Adrenal gland (tissue), 12 donors: ENCODE results near the gene CLEC10A. TPM values are rescaled to one million over a fixed set of nuclear protein-coding genes. Genes with fewer than 3 reads are reported as not detected.
A peak's percentile ranks its signal among the peaks of the same experiment; 100 is the strongest.

ENCODE experiments used
- DNase-seq, 7 donors: peaks; one replicate each; pipeline ENCODE4 v3.0.0-alpha.2; 2019 to 2020
- H3K27ac ChIP-seq, 5 donors: fragments of 200-600 bp; sonication (generic) in 4 of 5; 1 replicate in 3 of 5; 2 replicates in 2 of 5; pipeline versions ENCODE4 v1.5.1 to v1.8.0; 2016 to 2020; ENCODE audit warnings: mild to moderate bottlenecking in 1 of 5
- H3K27me3 ChIP-seq: fragments of 200-600 bp; 2 replicates; pipeline ENCODE4 v1.8.0; 2021
- H3K36me3 ChIP-seq, 2 donors: fragments of 200-600 bp; replicated peaks in 1 of 2; 1 replicate in 1 of 2; 2 replicates in 1 of 2; pipeline versions ENCODE4 v1.5.1 to v1.8.0; 2018 to 2022
- H3K4me1 ChIP-seq, 2 donors: fragments of 200-600 bp; replicated peaks in 1 of 2; 1 replicate in 1 of 2; 2 replicates in 1 of 2; pipeline versions ENCODE4 v1.5.1 to v1.8.0; 2018 to 2021
- H3K4me3 ChIP-seq, 4 donors: fragments of 200-600 bp; sonication (generic) in 3 of 4; one replicate each; pipeline ENCODE4 v1.5.1; 2016 to 2018
- H3K9me3 ChIP-seq, 3 donors: fragments of 200-600 bp; sonication (generic) in 1 of 3; replicated peaks in 1 of 3; 1 replicate in 2 of 3; 2 replicates in 1 of 3; pipeline versions ENCODE4 v1.5.1 to v1.8.0; 2016 to 2021
- POLR2A ChIP-seq, 2 donors: fragments of 450-650 bp; IDR thresholded peaks; one replicate each; pipeline ENCODE4 v1.6.1; 2017; ENCODE audit warnings: antibody characterized with exemption in 2 of 2, mild to moderate bottlenecking in 2 of 2, moderate library complexity in 1 of 2
- WGBS, 4 donors: extraction: QIAGEN DNeasy Blood & Tissue Kit in 2 of 4; methylation state at CpG; one replicate each; pipeline versions ENCODE4 v1.1.5 to v1.1.7; 2013 to 2017; 5-methylcytosine and 5-hydroxymethylcytosine counted together
- intact Hi-C, 2 donors: fragments of 100-400 bp; cut with DNase I; formaldehyde crosslinking; loops; one replicate each; pipeline versions ENCODE4 v1.14.1 to v1.15.0; 2022 to 2023
- polyA plus RNA-seq, 3 donors: library from polyadenylated mRNA; stranded (reverse); fragments of 200-250 nt in 2 of 3; fragments of 350-450 nt in 1 of 3; fragmentation: Illumina TruSeq in 1 of 3; extraction: RNeasy Lipid Tissue Mini Kit (QIAGEN cat#74804) in 1 of 3; gene quantifications; one replicate each; pipeline ENCODE4 v1.2.3, GENCODE V29; 2013 to 2014
- total RNA-seq, 9 donors: library from RNA; depleted of rRNA in 4 of 9; stranded (reverse); fragments of >200 nt in 4 of 9; fragments of 120-200 nt in 1 of 9; fragmentation: NEBNext Ultra II Directional in 1 of 9; extraction: Animal tissue kit (Norgen Biotek cat#: 25700) in 1 of 9; gene quantifications; one replicate each; pipeline versions ENCODE4 v1.1.0 to v1.2.4, GENCODE V29; 2013 to 2023
- TF ChIP-seq, protein P1 (sequence below), 6 experiments: fragments of 450-650 bp in 4 of 6; fragments of 200-600 bp in 2 of 6; sonication (generic) in 1 of 6; IDR thresholded peaks; 1 replicate in 5 of 6; 2 replicates in 1 of 6; pipeline versions ENCODE4 v1.5.1 to v1.8.0; 2016 to 2021; ENCODE audit warnings: antibody characterized with exemption in 6 of 6, mild to moderate bottlenecking in 2 of 6, moderate library complexity in 1 of 6
- donor health status: healthy with polysubstance abuse.
- donor health status: Bipolar disorder and iron deficiency.
- donor health status: DM: yes; HTN: yes; CAD: no.
- donor health status: DM: no; HTN: no; CAD: no.
- donor health status: DM: no; HTN: no; CAD: no.
- donor health status: DM: yes; HTN: yes; CAD: no.

The CLEC10A gene
- total and polyA plus RNA-seq, 12 donors: 0.83 to 14.1 (median 4.7) TPM

- no peaks in the 10 kb centered on the region for H3K27me3 ChIP-seq
- peak within 1 kb of the TSS in 3 of 4 donors; percentile 3 to 68 (median 39) for H3K4me3 ChIP-seq
- H3K27ac ChIP-seq: peak within 1 kb of the TSS in 4 of 5 donors; percentile 5 to 89 (median 72)
- no peaks in the 10 kb centered on the region for H3K36me3 ChIP-seq
- TF ChIP-seq, protein P1, sequence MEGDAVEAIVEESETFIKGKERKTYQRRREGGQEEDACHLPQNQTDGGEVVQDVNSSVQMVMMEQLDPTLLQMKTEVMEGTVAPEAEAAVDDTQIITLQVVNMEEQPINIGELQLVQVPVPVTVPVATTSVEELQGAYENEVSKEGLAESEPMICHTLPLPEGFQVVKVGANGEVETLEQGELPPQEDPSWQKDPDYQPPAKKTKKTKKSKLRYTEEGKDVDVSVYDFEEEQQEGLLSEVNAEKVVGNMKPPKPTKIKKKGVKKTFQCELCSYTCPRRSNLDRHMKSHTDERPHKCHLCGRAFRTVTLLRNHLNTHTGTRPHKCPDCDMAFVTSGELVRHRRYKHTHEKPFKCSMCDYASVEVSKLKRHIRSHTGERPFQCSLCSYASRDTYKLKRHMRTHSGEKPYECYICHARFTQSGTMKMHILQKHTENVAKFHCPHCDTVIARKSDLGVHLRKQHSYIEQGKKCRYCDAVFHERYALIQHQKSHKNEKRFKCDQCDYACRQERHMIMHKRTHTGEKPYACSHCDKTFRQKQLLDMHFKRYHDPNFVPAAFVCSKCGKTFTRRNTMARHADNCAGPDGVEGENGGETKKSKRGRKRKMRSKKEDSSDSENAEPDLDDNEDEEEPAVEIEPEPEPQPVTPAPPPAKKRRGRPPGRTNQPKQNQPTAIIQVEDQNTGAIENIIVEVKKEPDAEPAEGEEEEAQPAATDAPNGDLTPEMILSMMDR (IDR thresholded peaks at IDR 0.05): no peak
- peak in 1 of 2 donors; percentile 66 for TF ChIP-seq POLR2A (IDR thresholded peaks at IDR 0.05)
- intact Hi-C loops: no loop called here
- 0 to 1% (median 1%) methylated on average over 13 to 52 of the region's 52 CpGs for WGBS, 4 donors
- peak; percentile 95 to 99 (median 98) for DNase-seq
- peaks cover 8 to 14% of the 10 kb centered on the region in 2 donors for H3K4me1 ChIP-seq
- H3K9me3 ChIP-seq: no peaks in the 10 kb centered on the region
Observed at GRCh38 chr17:7035591-7036368, 44.3 kb downstream of the CLEC10A start, which contains the start of gene SLC16A13. SLC16A13 (plus strand) TSS chr17:7036015; CDS start chr17:7036383, 368 bp downstream.

- TF ChIP-seq, protein P1 (IDR thresholded peaks at IDR 0.05): peak in 1 of 6 experiments; percentile 16
- TF ChIP-seq POLR2A (IDR thresholded peaks at IDR 0.05): no peak
- Histone ChIP-seq H3K9me3 (no peaks in the 10 kb centered on the region), H3K27me3 (no peaks in the 10 kb centered on the region), H3K27ac (peak overlapping the region in 4 of 5 donors; percentile 5 to 89 (median 72)), H3K36me3 (no peaks in the 10 kb centered on the region), H3K4me3 (peak overlapping the region in 3 of 4 donors; percentile 3 to 68 (median 39)), H3K4me1 (peaks cover 8 to 14% of the 10 kb centered on the region in 2 donors)
- 4 to 10% (median 6%) methylated on average over 7 of the region's 7 CpGs for WGBS, 4 donors
- no peak for DNase-seq
- intact Hi-C loops: no loop called here
Observed at GRCh38 chr17:7034955-7035590, 45.0 kb downstream of the CLEC10A start.

- intact Hi-C loops: no loop called here
- Histone ChIP-seq H3K9me3 (no peaks in the 10 kb centered on the region), H3K27ac (peak overlapping the region in 1 of 5 donors; percentile 54), H3K27me3 (no peaks in the 10 kb centered on the region), H3K4me1 (no peaks in the 10 kb centered on the region), H3K4me3 (no peak overlapping the region), H3K36me3 (no peaks in the 10 kb centered on the region)
- DNase-seq: peak in 1 of 7 donors; percentile 24
- TF ChIP-seq, protein P1 (IDR thresholded peaks at IDR 0.05): no peak
- no peak for TF ChIP-seq POLR2A (IDR thresholded peaks at IDR 0.05)
- 63 to 78% (median 73%) methylated on average over 8 of the region's 8 CpGs for WGBS, 4 donors
Observed at GRCh38 chr17:7029659-7030058, 50.4 kb downstream of the CLEC10A start.

GRCh38 chr17:7029096-7029495 lies 51.0 kb downstream of the CLEC10A start:
- WGBS, 4 donors: 75 to 90% (median 81%) methylated on average over 3 of the region's 3 CpGs
- no peaks in the 10 kb centered on the region for H3K9me3 ChIP-seq
- H3K36me3 ChIP-seq: no peaks in the 10 kb centered on the region
- no peak overlapping the region for H3K4me3 ChIP-seq
- TF ChIP-seq, protein P1 (IDR thresholded peaks at IDR 0.05): no peak
- no peak for TF ChIP-seq POLR2A (IDR thresholded peaks at IDR 0.05)
- H3K27ac ChIP-seq: peak overlapping the region in 1 of 5 donors; percentile 22
- DNase-seq: no peak
- no peaks in the 10 kb centered on the region for H3K27me3 ChIP-seq
- H3K4me1 ChIP-seq: no peaks in the 10 kb centered on the region
- intact Hi-C loops: no loop called here
